Suprapubic skin (tissue), 4 donors: ENCODE results near the gene SMTNL2. TPM values are rescaled to one million over a fixed set of nuclear protein-coding genes. Genes with fewer than 3 reads are reported as not detected.

Experiments
- DNase-seq, 2 donors: peaks; one replicate each; pipeline ENCODE4 v3.0.0-alpha.2; 2019; ENCODE audit warnings: low spot score in 2 of 2
- H3K27ac ChIP-seq: fragments of 200-600 bp; sonication (generic); one replicate; pipeline ENCODE4 v1.5.1; 2019
- H3K27me3 ChIP-seq: fragments of 200-600 bp; sonication (generic); one replicate; pipeline ENCODE4 v1.5.1; 2019
- H3K36me3 ChIP-seq: fragments of 200-600 bp; sonication (generic); one replicate; pipeline ENCODE4 v1.5.1; 2019
- H3K4me1 ChIP-seq: fragments of 200-600 bp; sonication (generic); one replicate; pipeline ENCODE4 v1.5.1; 2019
- H3K4me3 ChIP-seq: fragments of 200-600 bp; sonication (generic); one replicate; pipeline ENCODE4 v1.5.1; 2019; ENCODE audit warnings: mild to moderate bottlenecking
- H3K9me3 ChIP-seq: fragments of 200-600 bp; sonication (generic); one replicate; pipeline ENCODE4 v1.5.1; 2019
- EP300 ChIP-seq: sonication (generic); formaldehyde crosslinking; IDR thresholded peaks from one replicate; pipeline ENCODE4 v1.6.1; 2017; ENCODE audit warnings: antibody characterized with exemption
- POLR2A ChIP-seq, 2 donors: fragments of 450-650 bp; IDR thresholded peaks; one replicate each; pipeline ENCODE4 v1.6.1; 2017; ENCODE audit warnings: antibody characterized with exemption in 2 of 2, mild to moderate bottlenecking in 2 of 2, moderate library complexity in 2 of 2
- POLR2AphosphoS5 ChIP-seq, 3 donors: sonication (generic); formaldehyde crosslinking; IDR thresholded peaks; one replicate each; pipeline ENCODE4 v1.6.1; 2017; ENCODE audit warnings: antibody characterized with exemption in 3 of 3
- WGBS: methylation state at CpG from one replicate; pipeline ENCODE4 v1.1.5; 2018; 5-methylcytosine and 5-hydroxymethylcytosine counted together
- total RNA-seq, 4 donors: library from RNA; depleted of rRNA; stranded (reverse); fragments of >200 nt; gene quantifications; one replicate each; pipeline ENCODE4 v1.1.0, GENCODE V29; 2016
- TF ChIP-seq, protein P1 (sequence below), 2 donors: fragments of 200-600 bp in 1 of 2; fragments of 450-650 bp in 1 of 2; sonication (generic) in 1 of 2; IDR thresholded peaks; one replicate each; pipeline ENCODE4 v1.5.1; 2016 to 2019; ENCODE audit warnings: antibody characterized with exemption in 2 of 2, mild to moderate bottlenecking in 1 of 2, moderate library complexity in 1 of 2

Gene SMTNL2
- total RNA-seq, 4 donors from 2014 or later = 0.64 to 1.3 (median 0.81) TPM; not detected in 1

DNA sequence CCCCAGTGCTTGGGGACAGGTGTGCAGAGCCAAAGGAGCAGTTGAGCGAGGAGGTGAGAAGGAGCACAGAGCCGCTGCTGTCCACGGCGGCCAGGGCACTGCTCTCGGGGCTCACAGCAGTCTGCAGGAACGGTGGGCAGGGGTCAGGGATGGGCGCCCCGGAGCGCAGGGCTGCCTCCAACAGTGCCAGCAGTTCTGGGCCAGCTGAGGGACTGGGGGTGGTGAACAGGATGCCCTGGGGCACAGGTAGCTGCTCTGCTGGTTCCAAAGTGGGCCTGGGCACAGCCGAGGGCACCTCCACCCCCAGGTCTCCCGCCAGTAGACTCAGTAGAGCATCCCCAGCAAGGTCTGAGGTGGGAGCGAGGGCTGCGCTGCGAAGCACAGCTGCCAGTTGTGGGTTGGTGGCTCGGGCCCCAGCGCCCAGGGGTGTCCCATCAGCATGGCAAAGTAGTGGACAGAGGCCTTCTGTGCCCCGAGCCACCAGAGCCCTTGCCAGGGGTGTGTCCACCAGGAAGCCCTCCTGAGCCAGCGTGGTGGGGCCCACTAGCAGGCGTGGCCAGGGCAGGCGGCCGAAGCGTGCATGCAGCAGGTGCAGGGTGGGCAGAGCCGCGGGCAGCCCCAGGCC, 25.9 kb upstream of the SMTNL2 start:
- Histone ChIP-seq H3K36me3 (peaks cover 6% of the 10 kb centered on the region), H3K4me3 (no peak overlapping the region), H3K27ac (no peak overlapping the region), H3K4me1 (peaks cover 58% of the 10 kb centered on the region), H3K27me3 (no peaks in the 10 kb centered on the region), H3K9me3 (no peaks in the 10 kb centered on the region)
- no peak for DNase-seq
- no peak for TF ChIP-seq POLR2A (IDR thresholded peaks at IDR 0.05)
- TF ChIP-seq, protein P1, sequence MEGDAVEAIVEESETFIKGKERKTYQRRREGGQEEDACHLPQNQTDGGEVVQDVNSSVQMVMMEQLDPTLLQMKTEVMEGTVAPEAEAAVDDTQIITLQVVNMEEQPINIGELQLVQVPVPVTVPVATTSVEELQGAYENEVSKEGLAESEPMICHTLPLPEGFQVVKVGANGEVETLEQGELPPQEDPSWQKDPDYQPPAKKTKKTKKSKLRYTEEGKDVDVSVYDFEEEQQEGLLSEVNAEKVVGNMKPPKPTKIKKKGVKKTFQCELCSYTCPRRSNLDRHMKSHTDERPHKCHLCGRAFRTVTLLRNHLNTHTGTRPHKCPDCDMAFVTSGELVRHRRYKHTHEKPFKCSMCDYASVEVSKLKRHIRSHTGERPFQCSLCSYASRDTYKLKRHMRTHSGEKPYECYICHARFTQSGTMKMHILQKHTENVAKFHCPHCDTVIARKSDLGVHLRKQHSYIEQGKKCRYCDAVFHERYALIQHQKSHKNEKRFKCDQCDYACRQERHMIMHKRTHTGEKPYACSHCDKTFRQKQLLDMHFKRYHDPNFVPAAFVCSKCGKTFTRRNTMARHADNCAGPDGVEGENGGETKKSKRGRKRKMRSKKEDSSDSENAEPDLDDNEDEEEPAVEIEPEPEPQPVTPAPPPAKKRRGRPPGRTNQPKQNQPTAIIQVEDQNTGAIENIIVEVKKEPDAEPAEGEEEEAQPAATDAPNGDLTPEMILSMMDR (IDR thresholded peaks at IDR 0.05) = no peak
- TF ChIP-seq EP300 = no peak
- no peak for TF ChIP-seq POLR2AphosphoS5 (IDR thresholded peaks at IDR 0.05)
- WGBS = 75% methylated on average over 5 of the region's 24 CpGs

DNA sequence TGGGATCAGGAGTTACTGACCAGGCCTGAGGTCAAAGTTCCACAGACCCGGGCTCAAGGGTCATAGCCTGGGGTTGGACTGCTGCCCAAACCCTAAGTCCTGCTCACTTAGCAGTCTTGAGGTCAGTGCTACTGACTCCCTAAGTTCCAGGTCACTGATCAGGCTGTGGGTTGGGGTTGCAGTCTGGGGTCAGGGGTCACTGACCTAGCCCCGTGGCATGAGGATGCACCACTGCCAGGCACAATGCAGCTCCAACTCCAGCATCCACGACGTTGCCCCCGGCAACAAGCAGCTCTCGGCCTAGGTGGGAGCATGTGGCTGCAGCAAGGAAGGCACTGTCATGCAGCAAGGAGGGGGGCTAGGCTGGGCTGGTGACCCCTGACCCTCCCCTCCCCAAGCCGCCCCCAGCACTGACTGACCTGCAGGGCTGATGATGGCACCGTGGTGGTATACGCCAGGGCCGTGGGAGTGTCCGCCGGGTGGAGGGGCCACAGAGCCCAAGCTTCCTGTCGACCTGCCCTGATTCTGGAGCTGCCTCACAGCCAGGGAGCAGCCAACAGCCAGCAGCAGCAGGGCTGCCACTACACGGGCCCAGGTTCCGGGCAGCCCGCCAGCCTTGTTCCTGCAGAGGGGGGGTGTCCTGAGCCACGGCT, 25.1 kb upstream of the SMTNL2 start:
- peaks cover 49% of the 10 kb centered on the region for H3K4me1 ChIP-seq
- no peaks in the 10 kb centered on the region for H3K36me3 ChIP-seq
- no peak overlapping the region for H3K27ac ChIP-seq
- peak overlapping the region; percentile 32 for H3K4me3 ChIP-seq
- no peaks in the 10 kb centered on the region for H3K27me3 ChIP-seq
- H3K9me3 ChIP-seq = no peaks in the 10 kb centered on the region
- DNase-seq = no peak
- WGBS = no CpG with 5 or more reads among the region's 17 CpGs
- TF ChIP-seq POLR2AphosphoS5 (IDR thresholded peaks at IDR 0.05) = no peak

DNA sequence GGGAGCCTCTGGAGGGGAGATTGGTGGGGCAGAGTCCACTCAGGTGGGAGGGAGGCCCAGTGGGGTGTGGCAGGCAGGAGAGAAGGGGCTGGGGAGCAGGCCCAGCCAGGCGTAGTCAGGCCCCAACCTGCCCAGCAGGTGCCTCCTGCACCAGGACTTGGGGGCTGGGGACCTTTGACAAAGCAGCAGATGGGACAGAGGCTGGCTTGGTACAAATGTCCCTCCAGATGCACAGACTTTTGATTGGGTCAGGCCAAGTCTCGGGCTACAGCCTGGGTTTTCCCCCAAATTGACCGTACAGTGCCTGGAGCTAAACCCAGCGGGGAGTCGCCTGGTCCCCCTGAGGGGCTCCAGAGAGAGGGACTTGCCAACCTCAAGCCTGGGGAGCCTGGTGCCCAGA, 24.4 kb upstream of the SMTNL2 start:
- TF ChIP-seq EP300 (no peak), POLR2AphosphoS5 (IDR thresholded peaks at IDR 0.05) (no peak), POLR2A (IDR thresholded peaks at IDR 0.05) (no peak)
- TF ChIP-seq, protein P1 (IDR thresholded peaks at IDR 0.05) = no peak
- no peaks in the 10 kb centered on the region for H3K36me3 ChIP-seq

DNA sequence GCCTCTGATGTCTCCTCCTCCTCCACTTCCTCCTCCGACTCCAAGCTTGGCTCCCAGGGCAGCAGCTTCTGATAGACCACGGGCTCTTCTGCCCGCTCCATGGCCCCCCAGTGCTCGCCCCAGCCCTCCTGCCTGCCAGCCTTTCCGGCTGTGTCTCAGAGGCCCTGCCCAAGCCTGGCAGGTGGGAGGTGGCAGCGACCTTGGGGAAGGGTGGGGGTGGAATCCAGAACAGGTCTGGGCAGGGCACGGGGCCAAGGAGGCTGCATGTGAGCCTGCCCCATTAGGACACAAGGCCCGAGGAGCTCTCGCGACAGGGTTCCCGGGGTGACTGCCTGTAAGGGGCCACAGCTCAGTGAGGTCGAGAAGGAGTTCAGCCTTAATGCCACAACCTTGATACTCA, 23.9 kb upstream of the SMTNL2 start, which contains the start of gene GGT6:
Gene GGT6 (minus strand): TSS at position 157 of the 400 bp plus-strand sequence. CDS start 56 bp downstream, at position 101.
- Histone ChIP-seq H3K9me3 (no peaks in the 10 kb centered on the region), H3K36me3 (no peaks in the 10 kb centered on the region), H3K27me3 (no peaks in the 10 kb centered on the region), H3K4me3 (peak within 1 kb of the TSS; percentile 32), H3K27ac (peak within 1 kb of the TSS; percentile 50), H3K4me1 (peaks cover 42% of the 10 kb centered on the region)
- DNase-seq = peak in 1 of 2 donors; percentile 82
- WGBS = 61% methylated on average over 6 of the region's 12 CpGs
- no peak for TF ChIP-seq EP300
- TF ChIP-seq POLR2AphosphoS5 (IDR thresholded peaks at IDR 0.05) = peak in 1 of 3 donors; percentile 20

More for the DNA sequence above, 24.4 kb upstream of the SMTNL2 start:
- Histone ChIP-seq H3K27ac (peak overlapping the region; percentile 50), H3K4me3 (peak overlapping the region; percentile 32), H3K27me3 (no peaks in the 10 kb centered on the region), H3K9me3 (no peaks in the 10 kb centered on the region), H3K4me1 (peaks cover 42% of the 10 kb centered on the region)
- WGBS = 81% methylated on average over 3 of the region's 5 CpGs
- no peak for DNase-seq

DNA sequence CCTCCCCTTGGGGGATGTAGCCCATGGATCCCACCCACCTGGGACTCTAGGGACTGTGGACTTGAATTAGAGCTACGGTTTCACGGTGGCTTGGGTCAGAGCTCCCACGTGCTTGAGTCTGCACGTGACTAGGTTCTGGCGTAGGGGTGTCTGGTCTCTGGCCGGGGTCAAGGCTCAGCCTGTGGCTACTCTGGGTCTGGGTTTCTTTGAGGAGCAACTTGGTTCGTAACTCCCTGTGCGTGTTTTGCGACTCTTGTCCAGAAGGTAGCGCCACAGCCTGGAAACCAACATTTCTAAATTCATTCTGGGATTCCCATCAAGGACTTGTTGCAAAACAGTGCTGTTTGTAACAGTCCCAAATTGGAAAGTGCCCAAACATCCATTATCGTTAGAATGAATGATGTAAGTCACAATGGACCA, 23.5 kb upstream of the SMTNL2 start:
- Histone ChIP-seq H3K27ac (peak overlapping the region; percentile 50), H3K9me3 (no peaks in the 10 kb centered on the region), H3K4me3 (peak overlapping the region; percentile 32), H3K27me3 (no peaks in the 10 kb centered on the region), H3K36me3 (no peaks in the 10 kb centered on the region), H3K4me1 (peaks cover 42% of the 10 kb centered on the region)
- TF ChIP-seq, protein P1 (IDR thresholded peaks at IDR 0.05) = no peak
- DNase-seq = no peak
- 56% methylated on average over 7 of the region's 11 CpGs for WGBS
